ENCODE data around the gene GINS2. TPM values are rescaled to one million over a fixed set of nuclear protein-coding genes. Genes with fewer than 3 reads are reported as not detected.

The GINS2 gene
- total RNA-seq, 1 experiment from 2014 or later, result 71.9 TPM

DNA sequence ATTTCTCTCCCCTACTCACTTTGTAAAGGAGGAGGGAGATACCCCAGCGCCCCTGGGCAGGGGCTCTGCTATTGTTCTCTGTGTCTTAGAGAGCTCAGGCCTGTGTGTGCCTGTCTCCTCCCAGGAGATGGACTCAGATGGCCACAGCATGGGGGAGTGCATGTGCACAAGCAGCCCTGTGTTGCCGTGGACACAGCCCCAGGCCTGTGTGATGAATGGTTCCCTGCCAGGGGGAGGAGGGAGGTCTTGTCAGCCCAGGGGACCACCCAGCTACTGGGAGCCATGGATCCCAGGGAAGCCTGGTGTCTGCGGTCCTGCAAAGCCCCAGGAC is 26.3 kb downstream of the GINS2 start:
- no TSS peak for BruUV-seq (replicated peaks)

DNA sequence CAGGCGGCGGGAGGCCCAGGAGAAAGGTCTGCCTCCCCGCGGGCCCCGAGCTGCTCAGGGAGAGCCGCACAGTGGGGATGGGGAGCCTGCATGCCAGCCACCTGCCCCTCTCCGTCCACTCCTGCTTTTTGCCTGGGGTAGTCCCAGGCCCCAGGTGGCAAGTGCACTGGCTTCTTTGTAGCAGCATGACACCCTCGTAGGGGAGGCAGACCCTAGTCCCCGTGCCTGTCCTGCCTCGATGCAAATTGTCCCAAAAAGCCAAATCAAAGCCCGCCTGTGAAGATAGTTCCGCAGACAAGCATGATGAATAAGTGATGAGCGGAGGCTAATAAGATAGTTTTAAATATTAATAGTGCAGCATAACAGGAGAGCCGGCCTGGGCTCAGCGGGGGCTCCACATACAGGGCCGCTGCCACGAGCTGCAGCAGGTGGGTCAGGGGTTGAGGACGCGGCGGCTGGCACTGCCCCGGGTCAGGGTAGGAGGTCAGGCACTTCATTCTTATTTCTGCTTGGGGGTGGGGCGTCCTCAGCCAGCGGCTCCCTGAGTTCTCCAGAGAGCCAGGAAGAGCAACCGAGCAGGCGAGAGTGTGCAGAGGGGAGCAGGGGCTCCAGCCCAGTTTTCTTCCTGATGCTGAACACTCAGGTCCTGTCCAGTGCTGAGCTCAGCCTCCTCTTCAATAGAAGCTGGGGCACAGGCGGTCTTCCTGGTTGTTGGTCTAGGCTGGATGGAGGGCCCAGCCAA is 26.8 kb downstream of the GINS2 start:
- peaks cover 71% of the 10 kb centered on the region for H3K36me3 ChIP-seq (ENCODE audit: insufficient read depth, low read length, poor library complexity, severe bottlenecking)
- H3K9me3 ChIP-seq (ENCODE audit: low read depth, low read length, poor library complexity, severe bottlenecking), result no peaks in the 10 kb centered on the region
- no peak overlapping the region for H3K27ac ChIP-seq (ENCODE audit: low read depth, low read length, poor library complexity, severe bottlenecking)
- no TSS peak for BruUV-seq (replicated peaks)
- intact Hi-C loops (cut with micrococcal nuclease; ENCODE audit: unreplicated experiment), result no loop called here
- POLR2A ChIA-PET (ENCODE audit: low non-redundant PET), result no interaction called here
- peaks cover 14% of the 10 kb centered on the region for H3K4me1 ChIP-seq (ENCODE audit: insufficient read depth, low read length, poor library complexity, severe bottlenecking)
- no peak overlapping the region for H3K4me3 ChIP-seq (ENCODE audit: low read depth, low read length, poor library complexity, severe bottlenecking)
- TF ChIP-seq, protein P1, sequence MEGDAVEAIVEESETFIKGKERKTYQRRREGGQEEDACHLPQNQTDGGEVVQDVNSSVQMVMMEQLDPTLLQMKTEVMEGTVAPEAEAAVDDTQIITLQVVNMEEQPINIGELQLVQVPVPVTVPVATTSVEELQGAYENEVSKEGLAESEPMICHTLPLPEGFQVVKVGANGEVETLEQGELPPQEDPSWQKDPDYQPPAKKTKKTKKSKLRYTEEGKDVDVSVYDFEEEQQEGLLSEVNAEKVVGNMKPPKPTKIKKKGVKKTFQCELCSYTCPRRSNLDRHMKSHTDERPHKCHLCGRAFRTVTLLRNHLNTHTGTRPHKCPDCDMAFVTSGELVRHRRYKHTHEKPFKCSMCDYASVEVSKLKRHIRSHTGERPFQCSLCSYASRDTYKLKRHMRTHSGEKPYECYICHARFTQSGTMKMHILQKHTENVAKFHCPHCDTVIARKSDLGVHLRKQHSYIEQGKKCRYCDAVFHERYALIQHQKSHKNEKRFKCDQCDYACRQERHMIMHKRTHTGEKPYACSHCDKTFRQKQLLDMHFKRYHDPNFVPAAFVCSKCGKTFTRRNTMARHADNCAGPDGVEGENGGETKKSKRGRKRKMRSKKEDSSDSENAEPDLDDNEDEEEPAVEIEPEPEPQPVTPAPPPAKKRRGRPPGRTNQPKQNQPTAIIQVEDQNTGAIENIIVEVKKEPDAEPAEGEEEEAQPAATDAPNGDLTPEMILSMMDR (conservative IDR thresholded peaks at IDR 0.05; ENCODE audit: low read depth, low read length), result no peak
- TF ChIP-seq EZH2 (IDR thresholded peaks at IDR 0.05; ENCODE audit: borderline replicate concordance, low read depth, low read length, poor library complexity, severe bottlenecking), result no peak
- CTCF ChIA-PET, result no interaction called here
- no peak for DNase-seq (ENCODE audit: low spot score)
- no peaks in the 10 kb centered on the region for H3K27me3 ChIP-seq (replicated peaks; ENCODE audit: insufficient read depth, low read depth, low read length, poor library complexity)

More for the DNA sequence above, 26.3 kb downstream of the GINS2 start:
- intact Hi-C loops (cut with micrococcal nuclease; ENCODE audit: unreplicated experiment), result no loop called here
- no peak for DNase-seq (ENCODE audit: low spot score)
- no peaks in the 10 kb centered on the region for H3K9me3 ChIP-seq (ENCODE audit: low read depth, low read length, poor library complexity, severe bottlenecking)
- no peaks in the 10 kb centered on the region for H3K27me3 ChIP-seq (replicated peaks; ENCODE audit: insufficient read depth, low read depth, low read length, poor library complexity)
- H3K36me3 ChIP-seq (ENCODE audit: insufficient read depth, low read length, poor library complexity, severe bottlenecking), result peaks cover 66% of the 10 kb centered on the region
- POLR2A ChIA-PET (ENCODE audit: low non-redundant PET), result no interaction called here
- CTCF ChIA-PET, result no interaction called here
- peaks cover 14% of the 10 kb centered on the region for H3K4me1 ChIP-seq (ENCODE audit: insufficient read depth, low read length, poor library complexity, severe bottlenecking)
- TF ChIP-seq EZH2 (IDR thresholded peaks at IDR 0.05; ENCODE audit: borderline replicate concordance, low read depth, low read length, poor library complexity, severe bottlenecking), result no peak
- TF ChIP-seq, protein P1 (conservative IDR thresholded peaks at IDR 0.05; ENCODE audit: low read depth, low read length), result no peak
- H3K4me3 ChIP-seq (ENCODE audit: low read depth, low read length, poor library complexity, severe bottlenecking), result no peak overlapping the region
- no peak overlapping the region for H3K27ac ChIP-seq (ENCODE audit: low read depth, low read length, poor library complexity, severe bottlenecking)

DNA sequence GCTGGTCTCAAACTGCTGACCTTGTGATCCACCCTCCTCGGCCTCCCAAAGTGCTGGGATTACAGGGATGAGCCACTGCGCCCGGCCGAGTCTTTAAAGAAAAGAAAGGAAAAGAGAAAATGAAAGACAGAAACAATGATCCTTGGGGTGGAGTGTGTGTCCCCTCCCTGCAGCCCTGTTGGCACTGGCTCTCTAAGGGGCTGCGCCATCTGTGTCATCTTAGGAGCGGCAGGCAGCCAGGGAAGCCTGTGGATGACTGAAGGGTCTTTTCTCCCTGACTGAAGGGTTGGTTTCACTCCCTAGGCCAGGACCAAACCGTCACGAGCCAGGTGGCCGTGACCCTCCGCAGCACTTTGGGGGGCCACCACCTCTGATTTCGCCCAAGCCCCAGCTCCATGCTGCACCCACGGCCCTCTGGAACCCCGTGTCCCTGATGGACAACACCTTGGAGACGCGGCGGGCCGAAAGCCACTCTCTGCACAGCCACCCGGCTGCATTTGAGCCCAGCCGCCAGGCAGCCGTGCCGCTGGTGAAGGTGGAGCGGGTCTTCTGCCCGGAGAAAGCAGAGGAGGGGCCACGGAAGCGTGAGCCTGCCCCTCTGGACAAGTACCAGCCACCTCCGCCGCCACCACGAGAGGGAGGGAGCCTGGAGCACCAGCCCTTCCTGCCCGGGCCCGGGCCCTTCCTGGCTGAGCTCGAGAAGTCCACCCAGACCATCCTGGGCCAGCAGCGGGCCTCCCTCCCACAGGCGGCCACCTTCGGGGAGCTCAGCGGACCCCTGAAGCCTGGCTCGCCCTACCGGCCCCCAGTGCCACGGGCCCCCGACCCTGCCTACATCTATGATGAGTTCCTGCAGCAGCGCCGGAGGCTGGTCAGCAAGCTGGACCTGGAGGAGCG is 27.7 kb downstream of the GINS2 start:
- Histone ChIP-seq H3K4me1 (ENCODE audit: insufficient read depth, low read length, poor library complexity, severe bottlenecking) (peaks cover 14% of the 10 kb centered on the region), H3K4me3 (ENCODE audit: low read depth, low read length, poor library complexity, severe bottlenecking) (no peak overlapping the region), H3K27me3 (replicated peaks; ENCODE audit: insufficient read depth, low read depth, low read length, poor library complexity) (no peaks in the 10 kb centered on the region), H3K9me3 (ENCODE audit: low read depth, low read length, poor library complexity, severe bottlenecking) (no peaks in the 10 kb centered on the region), H3K36me3 (ENCODE audit: insufficient read depth, low read length, poor library complexity, severe bottlenecking) (peaks cover 72% of the 10 kb centered on the region), H3K27ac (ENCODE audit: low read depth, low read length, poor library complexity, severe bottlenecking) (no peak overlapping the region)
- ChIA-PET CTCF (no interaction called here), POLR2A (ENCODE audit: low non-redundant PET) (no interaction called here)
- TF ChIP-seq, protein P1 (conservative IDR thresholded peaks at IDR 0.05; ENCODE audit: low read depth, low read length), result no peak
- no peak for TF ChIP-seq EZH2 (IDR thresholded peaks at IDR 0.05; ENCODE audit: borderline replicate concordance, low read depth, low read length, poor library complexity, severe bottlenecking)
- intact Hi-C loops (cut with micrococcal nuclease; ENCODE audit: unreplicated experiment), result no loop called here
- no TSS peak for BruUV-seq (replicated peaks)
- no peak for DNase-seq (ENCODE audit: low spot score)

Data from A673 (cell line).